HepG2 (cell line): ENCODE measurements around the gene CDK18. TPM values are rescaled to one million over a fixed set of nuclear protein-coding genes. Genes with fewer than 3 reads are reported as not detected.

Source experiments
- ATAC-seq: fragments of 200-7000 bp; cut with Tn5 transposase; 3 replicates; pipeline ENCODE4 v1.9.1; 2020; ENCODE audit warnings: mild to moderate bottlenecking, moderate library complexity
- BruUV-seq: library from RNA; stranded (reverse); fragments of 400-500 nt; replicated peaks from 2 replicates; lab custom pipeline; 2021; lab: Mats Ljungman, UMichigan
- CTCF ChIA-PET: fragments of 300-600 bp; formaldehyde crosslinking; extraction: SDS; loops from one replicate; lab custom pipeline; 2021; ENCODE audit warnings: low total read pairs, inconsistent platforms, low intra/inter-chr PET ratio; lab: Yijun Ruan, JAX
- POLR2A ChIA-PET: fragments of 350-600 bp; sonication (Branson Sonifier 250); formaldehyde crosslinking; loops from one replicate; lab custom pipeline; 2020; ENCODE audit warnings: antibody characterized with exemption, inconsistent platforms; lab: Yijun Ruan, JAX
- DNase-seq: peaks from one replicate; pipeline ENCODE4 v3.0.0-alpha.2; 2015; ENCODE audit warnings: low spot score
- FAIRE-seq: peaks from 3 replicates; lab custom pipeline; 2011; peaks lifted over from hg19 to GRCh38; lab: Jason Lieb, UNC
- H2AFZ ChIP-seq: one replicate; pipeline ENCODE4 v1.6.1; 2011; ENCODE audit warnings: low read length, inconsistent platforms
- H3K27ac ChIP-seq: fragments of 300-600 bp; 3 replicates; pipeline ENCODE4 v1.8.0; 2011; ENCODE audit warnings: mixed run types, mild to moderate bottlenecking, mixed read lengths, low read length, inconsistent platforms; ENCODE audit not compliant: insufficient read depth; ENCODE audit errors: extremely low read length
- H3K27me3 ChIP-seq, 2 experiments: fragments of 200-600 bp in 1 of 2; 2 replicates in 1 of 2; 3 replicates in 1 of 2; pipeline versions ENCODE4 v1.6.0 to v1.8.0; 2011; ENCODE audit warnings: low read length in 2 of 2, mild to moderate bottlenecking in 2 of 2, moderate library complexity in 2 of 2, inconsistent platforms in 1 of 2; ENCODE audit not compliant: insufficient read depth in 2 of 2, control insufficient read depth in 1 of 2
- H3K36me3 ChIP-seq, 2 experiments: fragments of 200-600 bp in 1 of 2; replicated peaks in 1 of 2; 2 replicates in 1 of 2; 3 replicates in 1 of 2; pipeline versions ENCODE4 v1.5.1 to v1.8.0; 2011; ENCODE audit warnings: low read length in 2 of 2, inconsistent platforms in 1 of 2; ENCODE audit not compliant: insufficient read depth in 2 of 2, control insufficient read depth in 1 of 2
- H3K4me1 ChIP-seq: 2 replicates; pipeline ENCODE4 v1.5.1; 2012; ENCODE audit warnings: low read length, inconsistent platforms; ENCODE audit not compliant: insufficient read depth
- H3K4me2 ChIP-seq: 2 replicates; pipeline ENCODE4 v1.6.0; 2011; ENCODE audit warnings: low read depth, low read length, inconsistent platforms
- H3K4me3 ChIP-seq, 3 experiments: fragments of 200-600 bp in 1 of 3; sonication (generic), shearing (Covaris generic) in 1 of 3; replicated peaks in 1 of 3; 2 replicates each; pipeline ENCODE4 v1.5.1; 2011 to 2016; ENCODE audit warnings: low read length in 3 of 3, inconsistent platforms in 2 of 3, low read depth in 2 of 3, mild to moderate bottlenecking in 2 of 3, control low read depth in 1 of 3, mixed read lengths in 1 of 3; ENCODE audit not compliant: insufficient read depth in 1 of 3
- H3K79me2 ChIP-seq: one replicate; pipeline ENCODE4 v1.6.1; 2011; ENCODE audit warnings: low read length, inconsistent platforms; ENCODE audit not compliant: insufficient read depth
- H3K9ac ChIP-seq: 2 replicates; pipeline ENCODE4 v1.6.0; 2011; ENCODE audit warnings: mild to moderate bottlenecking, low read depth, low read length, inconsistent platforms; ENCODE audit not compliant: insufficient read depth
- H3K9me3 ChIP-seq: 2 replicates; pipeline ENCODE4 v1.5.1; 2012; ENCODE audit warnings: mild to moderate bottlenecking, low read length
- H4K20me1 ChIP-seq: 2 replicates; pipeline ENCODE4 v1.6.0; 2011; ENCODE audit warnings: inconsistent platforms, mild to moderate bottlenecking, low read length, moderate library complexity; ENCODE audit not compliant: insufficient read depth
- ETV5 ChIP-seq: IDR thresholded peaks from 2 replicates; pipeline ENCODE4 v1.6.1; 2018; ENCODE audit warnings: missing biosample characterization, missing genetic modification reagents, inconsistent platforms, borderline replicate concordance
- EZH2 ChIP-seq: conservative IDR thresholded peaks from 2 replicates; pipeline ENCODE4 v1.6.1; 2012; ENCODE audit warnings: mild to moderate bottlenecking, low read depth, low read length, moderate library complexity
- JARID2 ChIP-seq: sonication (generic); formaldehyde crosslinking; IDR thresholded peaks from 2 replicates; pipeline ENCODE4 v1.8.1; 2023; ENCODE audit warnings: missing genetic modification reagents, inconsistent platforms; ENCODE audit not compliant: insufficient replicate concordance
- SKI ChIP-seq: fragments of 450-650 bp; IDR thresholded peaks from one replicate; pipeline ENCODE4 v1.6.1; 2018; ENCODE audit warnings: mild to moderate bottlenecking; ENCODE audit not compliant: partially characterized antibody
- WGBS: methylation state at CpG from one replicate; pipeline ENCODE4 v1.1.6; 2017; ENCODE audit warnings: low lambda C conversion rate; 5-methylcytosine and 5-hydroxymethylcytosine counted together
- in situ Hi-C: cut with HindIII; loops from 2 replicates; pipeline ENCODE4 v1.10.0; 2017; ENCODE audit warnings: low pct_unique_long_range_greater_than_20kb; ENCODE audit not compliant: extremely low pct_ligation_motif_present
- intact Hi-C: fragments of 100-400 bp; cut with micrococcal nuclease; formaldehyde crosslinking; loops from one replicate; pipeline ENCODE4 v1.10.0; 2022; ENCODE audit not compliant: unreplicated experiment
- polyA plus RNA-seq, 8 experiments: library from polyadenylated mRNA; depleted of rRNA in 3 of 8; stranded (reverse) in 7 of 8; unstranded in 1 of 8; fragments of >200 nt; fragmentation: Illumina TruSeq in 4 of 8; extraction: Trizol in 4 of 8; gene quantifications; 2 replicates each; pipeline versions ENCODE4 v1.2.1 to v1.2.3, GENCODE V29; 2011 to 2016; ENCODE audit warnings: low read depth in 4 of 8, missing spikeins in 1 of 8, mixed read lengths in 1 of 8; ENCODE audit not compliant: insufficient read depth in 1 of 8
- total RNA-seq, 5 experiments: library from RNA; depleted of rRNA; stranded (reverse); fragments of >200 nt; fragmentation: Illumina TruSeq; extraction: Trizol; gene quantifications; 2 replicates each; pipeline ENCODE4 v1.2.3, GENCODE V29; 2016; ENCODE audit warnings: low read depth in 1 of 5
- TF ChIP-seq, protein P1 (sequence below): sonication (generic); formaldehyde crosslinking; IDR thresholded peaks from 2 replicates; pipeline ENCODE4 v1.4.0; 2020; ENCODE audit warnings: mild to moderate bottlenecking, missing genetic modification reagents
- TF ChIP-seq, protein P2 (sequence below): sonication (generic); formaldehyde crosslinking; IDR thresholded peaks from 2 replicates; pipeline ENCODE4 v1.4.0; 2020; ENCODE audit warnings: mild to moderate bottlenecking, low read depth, missing genetic modification reagents
- TF ChIP-seq, protein P3 (sequence below): sonication (generic); formaldehyde crosslinking; IDR thresholded peaks from 2 replicates; pipeline ENCODE4 v1.5.1; 2020; ENCODE audit warnings: missing genetic modification reagents, mild to moderate bottlenecking, borderline replicate concordance

Gene CDK18
- total and polyA plus RNA-seq, 2 of the 13 experiments (the other 11 are each of a cell fraction or from before 2014, with no cell fraction given): 6.4 to 38.8 TPM

DNA sequence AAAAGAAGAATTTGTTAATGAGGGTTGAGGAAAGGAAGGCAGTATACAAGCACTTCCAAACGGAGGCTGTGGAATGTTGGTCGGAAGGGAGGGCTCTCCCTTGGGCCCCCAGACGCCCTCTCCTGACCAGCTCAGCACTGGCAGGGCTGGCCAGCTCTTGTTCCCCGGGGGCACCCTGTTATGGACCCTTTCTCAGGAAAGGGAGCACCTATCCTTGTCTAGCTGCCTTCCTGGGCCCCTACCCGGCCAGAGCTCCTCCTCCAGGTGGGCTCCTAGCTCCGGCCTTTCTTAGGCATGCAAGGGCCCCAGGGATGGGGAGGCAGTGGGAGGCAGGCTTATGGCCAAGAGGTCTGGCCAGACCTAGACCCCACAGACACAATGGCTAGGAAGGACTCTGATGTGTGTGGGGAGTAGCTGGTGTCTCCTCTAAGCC lies 49.5 kb upstream of the CDK18 start (continued):
- TF ChIP-seq, protein P1, sequence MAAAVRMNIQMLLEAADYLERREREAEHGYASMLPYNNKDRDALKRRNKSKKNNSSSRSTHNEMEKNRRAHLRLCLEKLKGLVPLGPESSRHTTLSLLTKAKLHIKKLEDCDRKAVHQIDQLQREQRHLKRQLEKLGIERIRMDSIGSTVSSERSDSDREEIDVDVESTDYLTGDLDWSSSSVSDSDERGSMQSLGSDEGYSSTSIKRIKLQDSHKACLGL (CRISPR knock-in tag): no peak
- TF ChIP-seq, all 625 proteins: peak for 7

DNA sequence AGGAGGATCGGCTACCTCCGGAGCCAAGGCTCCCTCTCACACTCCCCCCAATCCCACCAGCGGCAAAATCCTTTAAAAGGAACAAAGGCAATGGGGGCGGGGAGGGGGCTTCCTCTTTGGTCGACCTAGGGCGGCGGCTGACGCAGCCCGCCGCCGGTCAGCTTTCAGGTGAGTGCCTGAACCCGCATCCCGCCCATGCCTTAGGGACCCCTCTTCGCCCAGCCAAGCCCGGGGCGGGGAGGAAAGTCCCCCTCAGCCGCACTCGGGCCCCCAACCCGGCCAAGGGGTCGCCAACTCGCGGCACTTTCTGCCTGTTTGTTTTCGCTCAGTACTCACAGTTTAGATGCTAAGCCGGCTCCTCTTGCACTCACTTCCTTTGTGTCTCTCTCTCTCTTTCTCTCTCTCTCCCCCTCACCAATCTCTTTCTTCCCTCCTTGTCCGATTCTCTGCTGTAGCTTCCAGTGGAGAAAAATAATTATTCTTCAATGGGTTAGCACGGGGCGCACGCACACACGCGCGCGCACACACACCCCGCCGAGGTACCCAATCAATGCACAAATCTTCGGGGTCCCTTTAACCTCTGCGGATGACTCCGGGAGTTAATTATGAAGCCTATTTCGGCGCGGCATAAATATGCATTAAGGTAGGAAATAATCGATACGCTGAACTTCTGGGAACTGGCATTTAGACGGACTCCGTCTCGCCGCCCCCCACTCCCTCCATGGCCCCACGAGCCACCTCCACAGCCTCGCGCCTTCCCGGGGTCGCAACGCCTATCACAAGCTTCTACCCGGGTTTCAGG lies 48.7 kb upstream of the CDK18 start, which contains the start of gene BLACAT1:
TSS of gene BLACAT1 (minus strand) at position 465 of the 802 bp plus-strand sequence.
- in situ Hi-C loops (no loop called here), intact Hi-C loops (loop anchor here (2.0 to 10.0 kb wide), 2 partner anchors 59 to 121 kb away; no protein-coding TSS in a partner anchor)
- BruUV-seq: no TSS peak
- ChIA-PET POLR2A (no interaction called here), CTCF (interaction anchor here (1.6 kb wide), 1 partner anchor 59 kb away, joined by 8 read pairs; no protein-coding TSS in a partner anchor)
- H3K9ac ChIP-seq: no peak within 1 kb of the TSS
- peaks cover 0 to 73% of the 10 kb centered on the region in 2 experiments; a peak in 4 of 5 replicates for H3K27me3 ChIP-seq
- H3K79me2 ChIP-seq: no peaks in the 10 kb centered on the region
- H3K27ac ChIP-seq: no peak within 1 kb of the TSS
- no peaks in the 10 kb centered on the region for H3K9me3 ChIP-seq
- H4K20me1 ChIP-seq: no peaks in the 10 kb centered on the region
- peak within 1 kb of the TSS; percentile 58 for H3K4me2 ChIP-seq
- no peak within 1 kb of the TSS for H2AFZ ChIP-seq
- peaks cover 40% of the 10 kb centered on the region for H3K4me1 ChIP-seq
- TF ChIP-seq, protein P2, sequence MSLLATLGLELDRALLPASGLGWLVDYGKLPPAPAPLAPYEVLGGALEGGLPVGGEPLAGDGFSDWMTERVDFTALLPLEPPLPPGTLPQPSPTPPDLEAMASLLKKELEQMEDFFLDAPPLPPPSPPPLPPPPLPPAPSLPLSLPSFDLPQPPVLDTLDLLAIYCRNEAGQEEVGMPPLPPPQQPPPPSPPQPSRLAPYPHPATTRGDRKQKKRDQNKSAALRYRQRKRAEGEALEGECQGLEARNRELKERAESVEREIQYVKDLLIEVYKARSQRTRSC: no peak
- TF ChIP-seq ETV5 (no peak), SKI (no peak), JARID2 (CRISPR knock-in tag) (no peak), EZH2 (peak; percentile 95)
- TF ChIP-seq, protein P3, sequence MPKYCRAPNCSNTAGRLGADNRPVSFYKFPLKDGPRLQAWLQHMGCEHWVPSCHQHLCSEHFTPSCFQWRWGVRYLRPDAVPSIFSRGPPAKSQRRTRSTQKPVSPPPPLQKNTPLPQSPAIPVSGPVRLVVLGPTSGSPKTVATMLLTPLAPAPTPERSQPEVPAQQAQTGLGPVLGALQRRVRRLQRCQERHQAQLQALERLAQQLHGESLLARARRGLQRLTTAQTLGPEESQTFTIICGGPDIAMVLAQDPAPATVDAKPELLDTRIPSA (CRISPR knock-in tag): no peak
- 14% methylated on average over 33 of the region's 53 CpGs for WGBS
- FAIRE-seq: no peak
- H3K36me3 ChIP-seq: no peaks in the 10 kb centered on the region
- ATAC-seq: no peak
- DNase-seq: no peak
- peak within 1 kb of the TSS in 2 of 3 experiments; percentile 34 to 58; a peak in 3 of 6 replicates for H3K4me3 ChIP-seq
